Stomach (tissue), 9 donors: ENCODE results near the gene DDX51. TPM values are rescaled to one million over a fixed set of nuclear protein-coding genes. Genes with fewer than 3 reads are reported as not detected.

Experiments
- DNase-seq, 2 donors: peaks; one replicate each; pipeline versions ENCODE4 v3.0.0 to v3.0.0-alpha.2; 2013 to 2019
- H3K27ac ChIP-seq, 5 donors: fragments of 200-600 bp in 4 of 5; sonication (generic) in 4 of 5; one replicate each; pipeline ENCODE4 v1.5.1; 2013 to 2019; ENCODE audit warnings: mild to moderate bottlenecking in 1 of 5, moderate library complexity in 1 of 5
- H3K27me3 ChIP-seq, 3 donors: fragments of 200-600 bp; sonication (generic); one replicate each; pipeline ENCODE4 v1.5.1; 2017 to 2019; ENCODE audit warnings: mixed run types in 1 of 3
- H3K36me3 ChIP-seq, 4 donors: fragments of 200-600 bp; sonication (generic); 1 replicate in 3 of 4; 2 replicates in 1 of 4; pipeline ENCODE4 v1.5.1; 2016 to 2019
- H3K4me1 ChIP-seq, 4 donors: fragments of 200-600 bp; sonication (generic); one replicate each; pipeline ENCODE4 v1.5.1; 2016 to 2019
- H3K4me3 ChIP-seq, 4 donors: fragments of 200-600 bp; sonication (generic) in 3 of 4; one replicate each; pipeline ENCODE4 v1.5.1; 2016 to 2019; ENCODE audit warnings: mild to moderate bottlenecking in 1 of 4
- H3K9me3 ChIP-seq, 4 donors: fragments of 200-600 bp; sonication (generic); one replicate each; pipeline ENCODE4 v1.5.1; 2016 to 2019
- CTCF ChIP-seq, 7 experiments: fragments of 450-650 bp in 4 of 7; fragments of 200-600 bp in 3 of 7; sonication (generic) in 3 of 7; IDR thresholded peaks; one replicate each; pipeline ENCODE4 v1.5.1; 2016 to 2019; ENCODE audit warnings: antibody characterized with exemption in 7 of 7, control low read depth in 2 of 7, mild to moderate bottlenecking in 1 of 7
- EP300 ChIP-seq: sonication (generic); formaldehyde crosslinking; IDR thresholded peaks from one replicate; pipeline ENCODE4 v1.6.1; 2017; ENCODE audit warnings: antibody characterized with exemption
- POLR2A ChIP-seq, 4 donors: fragments of 450-650 bp; IDR thresholded peaks; one replicate each; pipeline ENCODE4 v1.6.1; 2016; ENCODE audit warnings: antibody characterized with exemption in 4 of 4, control low read depth in 2 of 4, mild to moderate bottlenecking in 1 of 4, moderate library complexity in 1 of 4
- POLR2AphosphoS5 ChIP-seq, 3 donors: sonication (generic); formaldehyde crosslinking; IDR thresholded peaks; one replicate each; pipeline ENCODE4 v1.6.1; 2016; ENCODE audit warnings: antibody characterized with exemption in 3 of 3
- WGBS, 5 donors: extraction: QIAGEN DNeasy Blood & Tissue Kit in 3 of 5; methylation state at CpG; one replicate each; pipeline versions ENCODE4 v1.1.5 to v1.1.7; 2013 to 2018; 5-methylcytosine and 5-hydroxymethylcytosine counted together
- intact Hi-C: fragments of 100-400 bp; cut with DNase I; formaldehyde crosslinking; loops from one replicate; pipeline ENCODE4 v1.15.1; 2023; ENCODE audit warnings: low total_unique reads
- polyA plus RNA-seq, 3 donors: library from polyadenylated mRNA; stranded (reverse); fragments of 200-250 nt; gene quantifications; one replicate each; pipeline ENCODE4 v1.2.3, GENCODE V29; 2013
- total RNA-seq, 5 donors: library from RNA; depleted of rRNA; stranded (reverse); fragments of >200 nt; gene quantifications; one replicate each; pipeline versions ENCODE4 v1.1.0 to v1.2.3, GENCODE V29; 2014 to 2016
- donor health status: healthy with polysubstance abuse.
- donor health status: Bipolar disorder and iron deficiency.
- donor health status: healthy.

The DDX51 gene
- total and polyA plus RNA-seq, 8 donors, result 6.6 to 69.5 (median 13.2) TPM

GRCh38 chr12:132179431-132180362, 35.6 kb upstream of the DDX51 start:
- H3K4me3 ChIP-seq, result no peak overlapping the region
- WGBS, 5 donors, result 70 to 90% (median 81%) methylated on average over 19 of the region's 19 CpGs
- peaks cover 0 to 21% (median 2%) of the 10 kb centered on the region in 4 donors for H3K9me3 ChIP-seq
- peaks cover 0 to 68% (median 23%) of the 10 kb centered on the region in 3 donors for H3K27me3 ChIP-seq
- H3K4me1 ChIP-seq, result peaks cover 0 to 21% (median 15%) of the 10 kb centered on the region in 4 donors
- TF ChIP-seq CTCF (IDR thresholded peaks at IDR 0.05) (no peak), EP300 (no peak), POLR2AphosphoS5 (IDR thresholded peaks at IDR 0.05) (no peak), POLR2A (IDR thresholded peaks at IDR 0.05) (no peak)
- H3K27ac ChIP-seq, result no peak overlapping the region
- intact Hi-C loops, result no loop called here
- DNase-seq, result no peak
- no peaks in the 10 kb centered on the region for H3K36me3 ChIP-seq

DNA sequence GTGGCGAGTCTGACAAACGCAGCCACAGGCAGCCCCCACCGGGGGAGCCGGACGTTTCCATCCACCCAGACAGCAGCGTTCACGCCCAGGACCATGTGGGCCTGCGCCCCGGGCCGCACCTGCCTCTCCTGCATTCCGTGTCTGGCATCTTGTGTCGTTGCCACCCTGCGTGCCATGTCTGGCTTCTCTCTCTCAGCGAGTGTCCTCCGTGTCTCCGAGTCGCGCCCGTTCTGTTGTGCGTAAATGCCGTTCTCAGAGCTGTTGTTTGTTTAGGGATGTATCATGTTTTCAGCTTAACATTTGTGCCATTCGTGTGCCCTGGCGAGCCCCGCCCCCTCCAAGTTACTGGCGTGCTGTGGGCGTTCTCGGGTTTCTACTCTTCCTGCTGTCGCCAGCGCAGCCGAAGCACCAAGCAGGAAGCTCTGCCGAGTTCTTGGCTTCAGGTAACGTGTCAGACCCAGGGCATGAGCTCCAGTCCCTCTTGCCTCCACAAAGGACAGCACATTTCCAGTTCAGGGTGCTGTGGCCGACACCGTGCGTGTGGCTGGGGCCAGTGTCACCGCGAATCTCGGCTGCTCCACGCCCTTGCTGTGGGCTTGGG, 34.8 kb upstream of the DDX51 start:
- TF ChIP-seq POLR2A (IDR thresholded peaks at IDR 0.05) (no peak), EP300 (no peak), CTCF (IDR thresholded peaks at IDR 0.05) (no peak), POLR2AphosphoS5 (IDR thresholded peaks at IDR 0.05) (no peak)
- no peak for DNase-seq
- Histone ChIP-seq H3K9me3 (peaks cover 0 to 15% (median 0%) of the 10 kb centered on the region in 4 donors), H3K36me3 (no peaks in the 10 kb centered on the region), H3K4me1 (peaks cover 0 to 25% (median 18%) of the 10 kb centered on the region in 4 donors), H3K27me3 (peaks cover 0 to 76% (median 30%) of the 10 kb centered on the region in 3 donors), H3K27ac (no peak overlapping the region), H3K4me3 (no peak overlapping the region)
- WGBS, 5 donors, result 50 to 62% (median 56%) methylated on average over 36 to 39 of the region's 39 CpGs
- intact Hi-C loops, result no loop called here

DNA sequence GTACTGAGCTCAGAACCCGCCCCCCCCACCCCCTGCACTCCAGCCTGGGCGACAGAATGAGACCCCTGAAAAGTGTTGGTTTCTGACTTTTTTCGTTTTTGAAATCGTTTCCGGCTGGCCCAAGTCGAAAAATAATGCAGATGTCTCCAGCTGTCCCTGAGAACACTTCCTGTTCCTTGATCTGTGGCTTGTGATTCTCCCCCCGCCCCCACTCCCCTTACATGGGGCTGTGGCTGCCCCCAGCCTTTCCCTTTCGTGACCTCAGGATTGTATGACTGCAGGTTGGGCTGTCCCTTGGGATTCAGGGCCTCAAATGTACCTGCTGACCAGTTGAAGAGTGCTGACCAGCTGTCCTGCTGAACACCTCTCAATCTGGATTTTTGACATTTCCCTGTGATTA, 34.2 kb upstream of the DDX51 start:
- TF ChIP-seq POLR2A (IDR thresholded peaks at IDR 0.05) (no peak), EP300 (no peak), POLR2AphosphoS5 (IDR thresholded peaks at IDR 0.05) (no peak), CTCF (IDR thresholded peaks at IDR 0.05) (no peak)
- Histone ChIP-seq H3K4me1 (peaks cover 0 to 25% (median 18%) of the 10 kb centered on the region in 4 donors), H3K36me3 (no peaks in the 10 kb centered on the region), H3K9me3 (peaks cover 0 to 9% (median 0%) of the 10 kb centered on the region in 4 donors), H3K27ac (no peak overlapping the region), H3K4me3 (no peak overlapping the region), H3K27me3 (peaks cover 0 to 82% (median 36%) of the 10 kb centered on the region in 3 donors)
- intact Hi-C loops, result no loop called here
- 26 to 47% (median 40%) methylated on average over 7 to 8 of the region's 8 CpGs for WGBS, 5 donors
- peak in 1 of 2 donors; percentile 52 for DNase-seq

- TF ChIP-seq EP300, result no peak
- TF ChIP-seq POLR2A (IDR thresholded peaks at IDR 0.05), result no peak
- no peak for TF ChIP-seq POLR2AphosphoS5 (IDR thresholded peaks at IDR 0.05)
- no peak for TF ChIP-seq CTCF (IDR thresholded peaks at IDR 0.05)
- no peak for DNase-seq
- no peak overlapping the region for H3K27ac ChIP-seq
- no peaks in the 10 kb centered on the region for H3K36me3 ChIP-seq
- intact Hi-C loops, result no loop called here
- H3K4me1 ChIP-seq, result peaks cover 0 to 25% (median 18%) of the 10 kb centered on the region in 4 donors
- peaks cover 0 to 90% (median 46%) of the 10 kb centered on the region in 3 donors for H3K27me3 ChIP-seq
- H3K4me3 ChIP-seq, result no peak overlapping the region
- WGBS, 5 donors, result 81 to 87% (median 84%) methylated on average over 22 to 25 of the region's 25 CpGs
- no peaks in the 10 kb centered on the region for H3K9me3 ChIP-seq
These were observed 32.9 kb upstream of the DDX51 start for GRCh38 chr12:132176920-132177551.
